NCI-H460 (cell line): Measurements from ENCODE around the gene PDXP. TPM values are rescaled to one million over a fixed set of nuclear protein-coding genes. Genes with fewer than 3 reads are reported as not detected.
"Not testable (repeated sequence)": the region's sequence is repeated elsewhere in the genome, so short reads cannot be mapped to it uniquely, and the experiment has no call there.

Experiments used
- DNase-seq: peaks from one replicate; pipeline ENCODE4 v3.0.0-alpha.2; 2016; ENCODE audit warnings: low read depth; ENCODE audit errors: extremely low read depth
- polyA plus RNA-seq: library from polyadenylated mRNA; depleted of rRNA; stranded (reverse); fragments of >200 nt; gene quantifications from 2 replicates; pipeline ENCODE4 v1.2.3, GENCODE V29; 2014; cell fraction: nucleus; rRNA removed
- total RNA-seq: library from RNA; depleted of rRNA; stranded (reverse); fragments of >200 nt; shearing (Covaris generic); gene quantifications from 2 replicates; pipeline ENCODE4 v1.2.3, GENCODE V29; 2014; rRNA removed

The PDXP gene, protein sequence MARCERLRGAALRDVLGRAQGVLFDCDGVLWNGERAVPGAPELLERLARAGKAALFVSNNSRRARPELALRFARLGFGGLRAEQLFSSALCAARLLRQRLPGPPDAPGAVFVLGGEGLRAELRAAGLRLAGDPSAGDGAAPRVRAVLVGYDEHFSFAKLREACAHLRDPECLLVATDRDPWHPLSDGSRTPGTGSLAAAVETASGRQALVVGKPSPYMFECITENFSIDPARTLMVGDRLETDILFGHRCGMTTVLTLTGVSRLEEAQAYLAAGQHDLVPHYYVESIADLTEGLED
- 27.1 and 37.5 TPM in 2 replicates for total RNA-seq
- 32.5 and 34.0 TPM in 2 replicates for polyA plus RNA-seq

DNA sequence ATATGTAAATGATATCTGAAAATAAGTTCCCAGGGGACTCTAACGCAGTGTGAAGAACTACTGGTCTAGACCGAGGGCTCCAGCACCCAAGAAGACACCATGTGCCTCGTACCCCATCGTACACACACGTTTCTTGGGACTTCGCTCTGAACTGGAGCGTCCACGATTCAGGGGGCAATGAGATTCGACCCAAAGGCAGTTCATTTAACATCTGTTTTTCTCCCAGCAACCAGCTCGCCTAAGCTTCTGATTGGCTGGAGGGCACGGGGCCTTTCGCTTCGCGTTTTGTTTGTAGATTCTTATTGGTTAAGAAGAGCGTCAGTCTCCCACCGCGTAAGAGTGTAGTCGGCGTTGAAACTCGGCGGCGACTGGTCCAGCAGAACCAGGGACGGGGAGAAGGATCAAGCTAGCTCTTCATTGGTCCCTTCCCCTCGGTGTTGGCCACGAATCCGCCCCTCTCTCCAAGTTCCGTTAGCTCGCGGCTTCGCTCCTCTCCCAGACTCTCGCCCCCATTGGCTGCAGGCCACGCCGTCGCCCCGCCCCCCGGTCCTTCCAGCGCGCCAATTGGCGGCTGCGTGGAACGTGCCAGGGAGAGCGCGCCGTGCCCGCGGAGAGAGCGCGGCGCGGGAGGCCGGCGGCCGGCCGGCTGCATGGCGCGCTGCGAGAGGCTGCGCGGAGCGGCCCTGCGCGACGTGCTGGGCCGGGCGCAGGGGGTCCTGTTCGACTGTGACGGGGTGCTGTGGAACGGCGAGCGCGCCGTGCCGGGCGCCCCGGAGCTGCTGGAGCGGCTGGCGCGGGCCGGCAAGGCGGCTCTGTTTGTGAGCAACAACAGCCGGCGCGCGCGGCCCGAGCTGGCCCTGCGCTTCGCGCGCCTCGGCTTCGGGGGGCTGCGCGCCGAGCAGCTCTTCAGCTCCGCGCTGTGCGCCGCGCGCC is at the start of gene PDXP:
TSS of gene PDXP (plus strand) at position 591 of the 933 bp plus-strand sequence. CDS start at position 651, 60 bp downstream.
- DNase-seq: peak; percentile 98

DNA sequence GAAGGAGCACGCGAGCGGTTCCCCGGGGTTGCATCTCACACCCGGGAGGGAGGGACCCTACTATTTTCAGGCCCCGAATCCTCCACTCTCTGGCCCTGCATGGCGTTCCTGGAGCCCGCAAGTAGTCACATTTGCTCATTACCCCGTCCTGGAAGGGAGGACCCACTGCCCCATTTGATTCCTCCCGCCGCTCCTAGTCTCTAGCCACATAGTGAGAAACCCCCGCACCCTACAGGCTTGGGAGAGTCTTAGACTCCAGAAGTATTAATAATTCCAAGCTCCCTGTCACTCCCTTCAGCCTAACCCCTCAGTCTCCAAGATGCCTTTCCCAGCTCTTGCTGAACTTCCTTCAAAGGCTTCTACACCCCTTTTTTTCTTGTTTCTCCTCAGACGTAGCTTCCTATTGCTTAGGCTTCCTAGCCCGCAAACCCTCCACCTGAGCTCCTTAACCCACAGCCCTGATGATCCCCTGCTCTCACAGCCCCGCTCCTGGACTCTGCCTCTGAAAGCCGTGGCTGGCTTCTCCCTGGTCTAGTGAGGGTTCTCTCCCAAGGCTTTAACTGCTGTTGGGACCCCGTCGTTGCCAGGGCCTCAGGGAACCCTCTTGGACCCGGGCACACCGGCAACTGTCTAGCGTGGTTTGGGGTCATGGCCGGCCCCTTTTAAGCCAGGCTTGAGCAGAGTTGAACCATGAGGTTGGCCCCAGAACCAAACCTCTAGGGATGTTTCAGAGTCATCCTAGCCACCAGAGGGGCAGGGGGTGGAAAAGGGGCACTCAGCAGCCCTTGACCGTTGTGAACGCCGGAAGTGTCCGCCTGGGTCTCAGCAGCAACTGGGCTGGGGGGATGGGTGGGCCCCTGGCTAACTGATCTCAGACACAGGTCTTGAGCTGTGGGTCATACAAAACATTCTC is 49.0 kb upstream of the PDXP start:
- DNase-seq: no peak

DNA sequence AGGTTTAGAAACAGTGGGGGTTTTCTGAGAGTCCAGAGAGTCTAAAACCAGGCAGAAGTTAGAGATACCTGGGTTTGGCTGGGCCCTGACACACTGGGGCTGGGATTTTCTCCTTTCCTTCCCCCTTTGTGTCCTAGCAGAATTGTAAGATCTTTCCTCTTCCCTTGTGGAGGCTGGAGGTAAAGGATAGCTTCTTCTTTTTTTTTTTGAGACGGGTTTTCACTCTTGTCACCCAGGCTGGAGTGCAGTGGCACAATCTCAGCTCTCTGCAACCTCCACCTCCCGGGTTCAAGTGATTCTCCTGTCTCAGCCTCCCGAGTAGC is 48.4 kb upstream of the PDXP start:
- not testable (repeated sequence) for DNase-seq

DNA sequence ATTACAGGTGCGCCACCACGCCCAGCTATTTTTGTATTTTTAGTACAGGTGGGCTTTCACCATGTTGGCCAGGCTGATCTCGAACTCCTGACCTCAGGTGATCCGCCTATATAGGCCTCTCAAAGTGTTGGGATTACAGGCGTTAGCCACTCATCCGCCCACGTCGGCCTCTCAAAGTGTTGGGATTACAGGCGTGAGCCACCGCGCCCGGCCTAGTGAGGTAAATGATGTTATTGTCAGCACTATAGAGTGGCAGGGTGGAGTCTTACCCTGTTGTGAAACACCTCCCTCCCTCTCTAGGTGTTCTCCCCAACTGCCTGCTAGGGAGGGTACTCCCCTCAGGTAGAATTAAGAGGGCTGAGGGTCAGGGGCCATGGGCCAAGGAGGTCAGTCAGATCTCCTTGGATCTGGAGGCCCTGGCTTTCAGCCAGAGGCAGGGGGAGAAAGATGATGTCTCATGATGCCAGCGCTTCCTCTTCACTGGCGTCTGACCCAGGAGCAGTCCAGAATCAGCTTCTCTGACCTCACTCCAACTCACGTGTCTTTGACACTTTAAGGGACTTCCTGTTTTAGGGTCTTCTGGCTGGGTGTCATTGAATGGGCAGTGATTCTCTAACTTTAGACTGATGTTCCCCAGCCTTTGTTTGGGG is 47.9 kb upstream of the PDXP start:
- no peak for DNase-seq

DNA sequence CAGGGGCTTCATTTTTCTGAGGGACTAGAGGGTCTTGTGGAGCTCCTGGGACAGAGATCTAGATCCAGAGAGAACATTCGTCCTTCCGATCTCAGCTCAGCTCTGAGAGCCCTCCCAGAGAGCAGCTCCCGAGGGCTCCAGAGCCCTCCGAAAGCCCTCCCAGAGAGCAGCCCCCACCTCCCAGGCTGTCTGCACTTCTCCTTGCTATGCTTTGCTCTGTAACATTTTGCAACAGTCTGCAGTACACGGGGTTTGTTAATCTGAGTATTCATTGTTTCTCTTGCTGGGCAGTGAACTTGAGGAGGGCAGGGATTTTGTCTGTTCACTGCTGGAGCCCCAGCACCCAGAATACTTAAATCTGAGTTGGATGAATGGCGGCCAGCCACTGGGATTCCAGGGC is 47.3 kb upstream of the PDXP start:
- DNase-seq: no peak

DNA sequence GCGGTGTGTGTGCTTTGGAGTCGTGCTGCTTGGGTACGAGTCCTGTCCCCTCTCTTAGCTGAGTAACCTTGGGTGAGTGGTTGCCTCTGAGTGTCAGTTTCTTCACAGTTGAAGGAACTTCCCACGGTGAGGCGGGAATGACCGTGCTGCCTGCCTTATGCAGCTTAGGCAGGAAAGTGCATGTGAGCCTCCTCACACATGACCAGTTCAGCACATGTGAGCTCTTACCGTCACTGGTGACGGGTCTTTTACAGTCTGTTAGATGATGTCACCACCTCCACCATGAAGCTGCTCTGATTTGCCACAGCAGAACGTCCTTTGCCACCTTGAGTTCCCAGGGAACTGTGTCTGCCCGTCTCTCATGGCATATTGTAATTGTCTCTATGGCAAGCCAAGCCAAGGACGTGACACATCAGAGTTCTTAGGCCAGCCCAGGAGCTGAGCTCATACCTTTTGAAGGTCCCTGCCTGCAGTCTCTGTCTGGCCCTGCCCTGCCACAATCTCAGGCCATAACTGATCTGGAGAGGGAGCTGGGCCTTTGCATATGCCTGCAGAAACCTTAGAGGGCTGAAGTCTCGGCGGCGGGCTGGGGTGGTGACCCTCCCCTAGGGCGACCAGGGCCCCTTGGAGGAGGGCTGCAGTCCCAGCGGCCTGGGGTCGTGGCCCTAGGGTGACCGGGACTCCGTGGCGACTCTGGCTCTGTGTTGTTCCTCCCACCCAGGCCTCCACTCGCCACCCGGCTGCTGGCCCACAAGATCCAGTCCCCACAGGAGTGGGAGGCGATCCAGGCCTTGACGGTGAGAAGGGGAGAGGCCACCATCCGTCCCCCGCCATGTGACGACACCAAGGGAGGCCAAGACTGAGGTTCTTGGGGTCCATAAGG is 42.1 kb upstream of the PDXP start:
- no peak for DNase-seq

DNA sequence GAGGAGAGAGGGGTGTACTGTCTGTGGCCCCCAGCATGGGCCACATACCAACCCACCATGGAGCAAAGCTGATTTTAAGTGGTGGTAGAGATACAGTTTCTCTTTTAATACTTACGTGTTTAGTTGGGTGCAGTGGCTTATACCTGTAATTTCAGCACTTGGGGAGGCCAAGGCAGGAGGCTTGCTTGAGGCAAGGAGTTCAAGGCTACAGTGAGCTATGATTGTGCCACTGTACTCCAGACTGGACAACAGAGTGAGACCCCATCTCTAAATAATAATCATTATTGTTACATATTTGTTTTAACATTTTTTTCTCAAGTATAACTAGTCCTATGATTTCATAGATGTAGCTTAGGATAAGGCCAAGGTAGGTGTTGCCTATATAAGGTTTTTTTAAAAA is 41.1 kb upstream of the PDXP start:
- no peak for DNase-seq

DNA sequence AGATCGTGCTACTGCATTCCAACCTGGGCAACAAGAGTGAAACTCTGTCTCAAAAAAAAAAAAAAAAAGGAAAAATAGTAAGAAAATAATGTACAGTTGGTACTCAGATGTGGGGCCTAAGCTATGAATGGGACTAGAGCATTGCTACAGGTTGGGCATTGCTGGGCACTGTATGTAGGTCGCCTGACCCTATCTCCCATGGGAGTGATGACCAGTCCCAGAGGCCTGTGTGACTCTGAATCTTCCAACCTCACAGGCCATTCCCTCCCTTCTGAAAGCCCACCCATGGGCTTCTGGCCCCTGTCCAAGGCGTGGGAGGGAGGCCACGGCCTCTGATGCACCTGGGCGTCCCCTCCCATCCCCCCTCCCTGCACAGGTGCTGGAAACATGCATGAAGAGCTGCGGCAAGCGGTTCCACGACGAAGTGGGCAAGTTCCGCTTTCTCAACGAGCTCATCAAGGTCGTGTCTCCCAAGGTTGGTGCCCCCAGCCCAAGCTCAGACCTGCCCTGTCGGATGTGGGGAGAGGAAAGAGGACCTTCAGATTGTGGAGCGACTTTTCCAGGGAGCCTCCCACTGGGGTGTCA is 40.4 kb upstream of the PDXP start:
- DNase-seq: no peak

DNA sequence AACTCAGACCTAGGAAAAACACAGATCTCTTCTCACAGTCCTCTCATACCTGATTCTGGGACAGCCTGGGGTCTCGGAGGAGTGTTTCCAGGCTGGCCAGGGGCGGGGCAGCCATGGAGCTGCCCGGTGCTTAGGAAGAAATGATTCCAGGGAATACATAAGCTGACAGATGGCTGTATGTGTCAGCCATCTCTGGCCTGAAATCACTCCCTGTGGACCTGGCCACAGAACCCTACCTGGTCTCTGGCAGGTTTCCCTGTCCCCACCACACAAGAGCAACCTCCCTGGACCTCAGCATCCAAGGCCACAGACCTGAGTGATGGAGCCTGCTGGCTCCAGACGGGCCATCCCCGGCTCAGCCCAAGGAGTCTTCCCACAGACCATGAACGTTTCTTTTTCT is 39.8 kb upstream of the PDXP start:
- no peak for DNase-seq

DNA sequence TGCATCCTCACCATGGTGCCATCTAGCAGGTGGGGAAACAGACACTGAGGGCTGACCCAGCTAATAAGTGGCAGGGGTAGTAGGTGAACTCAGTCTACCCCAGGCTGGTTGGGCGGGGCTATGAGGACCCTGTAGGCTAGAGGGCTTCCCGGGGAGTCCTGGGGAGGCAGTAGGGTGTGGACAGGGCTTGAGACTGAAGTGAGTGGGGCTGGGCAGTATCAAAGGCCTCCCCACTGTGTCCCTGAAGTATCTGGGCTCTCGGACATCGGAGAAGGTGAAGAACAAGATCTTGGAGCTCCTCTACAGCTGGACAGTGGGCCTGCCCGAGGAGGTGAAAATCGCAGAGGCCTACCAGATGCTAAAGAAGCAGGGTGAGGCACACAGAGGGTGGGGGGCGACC is 38.5 kb upstream of the PDXP start:
- DNase-seq: no peak

DNA sequence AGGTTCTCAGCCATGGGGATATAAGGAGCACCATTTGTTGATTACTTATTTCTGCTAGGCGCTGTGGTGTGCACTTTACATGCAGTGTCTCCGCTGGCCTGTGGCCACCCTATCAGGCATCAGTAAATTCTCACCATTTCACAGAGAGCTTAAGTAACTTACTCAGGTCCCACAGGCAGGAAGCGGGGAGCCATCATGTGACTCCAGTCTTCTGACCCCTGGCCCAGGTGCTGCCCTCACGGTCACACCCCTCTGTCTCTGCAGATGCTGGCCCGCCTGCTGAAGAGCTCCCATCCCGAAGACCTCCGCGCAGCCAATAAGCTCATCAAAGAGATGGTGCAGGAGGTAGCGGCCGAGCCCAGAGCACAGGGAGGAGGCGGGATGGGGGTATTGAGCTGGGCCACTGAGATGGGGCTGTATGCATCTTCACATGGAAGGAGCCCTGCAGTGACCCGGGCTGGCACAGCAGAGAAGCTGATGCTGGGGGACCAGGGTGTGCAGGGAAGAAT is 37.1 kb upstream of the PDXP start:
- no peak for DNase-seq

DNA sequence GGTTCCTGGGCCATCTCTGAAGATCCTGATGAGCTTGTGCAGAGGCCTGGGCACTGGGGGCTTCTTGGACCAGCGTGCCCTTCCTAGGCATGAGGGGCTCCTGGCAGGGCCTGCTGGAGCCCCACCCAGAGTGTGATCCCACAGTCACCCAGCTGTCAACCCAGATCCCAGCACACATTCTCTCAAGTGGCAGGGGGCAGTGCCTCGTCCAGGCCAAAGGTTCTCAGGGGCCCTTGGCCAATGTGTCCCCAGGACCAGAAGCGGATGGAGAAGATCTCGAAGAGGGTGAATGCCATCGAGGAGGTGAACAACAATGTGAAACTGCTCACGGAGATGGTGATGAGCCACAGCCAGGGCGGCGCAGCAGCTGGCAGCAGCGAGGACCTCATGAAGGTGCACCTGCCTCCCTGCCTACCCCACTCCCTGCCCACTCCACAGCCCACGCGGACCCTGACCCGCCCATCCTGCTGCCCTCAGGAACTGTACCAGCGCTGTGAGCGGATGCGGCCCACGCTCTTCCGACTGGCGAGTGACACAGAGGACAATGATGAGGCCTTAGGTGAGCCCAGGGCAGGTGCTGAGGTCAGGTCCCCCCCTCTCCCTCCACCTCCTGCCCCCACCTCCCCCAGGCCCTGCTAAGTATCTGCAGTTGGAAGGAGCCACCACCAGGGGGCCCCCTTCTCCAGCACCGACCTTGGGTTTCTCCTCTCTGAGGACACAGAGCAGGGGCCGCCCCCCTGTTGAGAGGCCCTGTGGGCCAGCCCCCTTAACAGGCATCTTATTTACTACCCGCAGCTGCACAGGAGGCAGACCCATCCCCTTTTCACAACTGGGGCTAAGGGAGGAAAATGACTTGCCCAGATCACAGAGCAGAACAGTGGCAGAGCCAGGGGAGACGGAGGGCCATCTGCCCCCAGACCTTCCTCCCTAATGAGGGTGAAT is 35.2 kb upstream of the PDXP start:
- peak; percentile 37 for DNase-seq

DNA sequence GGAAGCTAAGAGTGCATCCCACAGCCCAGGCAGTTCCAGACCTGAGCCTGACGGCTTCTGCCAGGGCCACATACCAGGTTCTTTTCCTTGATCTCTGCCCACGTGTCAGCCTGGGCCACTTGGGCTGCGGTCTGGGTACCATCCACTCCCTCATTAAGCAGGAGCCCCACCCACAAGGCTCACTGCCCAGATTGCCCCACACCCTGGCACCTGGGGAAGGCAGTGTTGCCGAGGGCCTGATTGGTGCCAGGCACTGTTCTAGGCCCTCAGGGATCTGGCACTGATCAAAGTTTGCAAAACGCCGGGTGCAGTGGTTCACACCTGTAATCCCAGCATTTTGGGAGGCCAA is 34.5 kb upstream of the PDXP start:
- DNase-seq: no peak

DNA sequence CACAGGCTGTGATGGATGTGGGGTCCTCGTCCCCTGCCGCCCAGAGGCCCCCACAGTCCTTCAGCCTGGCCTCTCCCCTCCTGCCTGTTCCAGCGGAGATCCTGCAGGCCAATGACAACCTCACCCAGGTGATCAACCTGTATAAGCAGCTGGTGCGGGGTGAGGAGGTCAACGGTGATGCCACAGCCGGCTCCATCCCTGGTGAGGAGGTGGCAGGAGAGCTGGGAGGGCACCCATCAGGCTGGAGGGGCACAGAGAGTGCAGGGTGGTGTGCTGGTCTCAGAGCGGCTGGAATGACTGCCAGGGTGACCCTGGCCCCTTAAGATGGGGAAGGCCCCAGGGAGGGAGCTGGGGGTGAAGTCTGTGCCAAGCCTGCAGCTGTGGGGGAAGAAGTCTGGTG is 33.6 kb upstream of the PDXP start:
- no peak for DNase-seq

DNA sequence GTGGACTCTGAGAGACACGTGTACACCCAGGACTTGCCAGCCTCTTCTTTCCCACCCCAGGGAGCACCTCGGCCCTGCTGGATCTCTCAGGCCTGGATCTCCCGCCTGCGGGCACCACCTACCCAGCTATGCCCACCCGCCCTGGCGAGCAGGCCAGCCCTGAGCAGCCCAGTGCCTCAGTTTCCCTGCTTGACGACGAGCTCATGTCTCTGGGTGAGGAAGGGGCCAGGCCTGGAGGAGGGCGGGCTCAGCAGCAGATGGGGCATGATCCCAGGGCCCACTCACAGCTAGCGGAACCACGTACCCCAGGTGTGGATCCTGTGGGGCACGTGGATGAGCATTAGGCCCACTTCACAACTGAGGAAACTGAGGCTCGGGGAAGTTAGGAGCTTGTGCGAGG is 32.8 kb upstream of the PDXP start:
- DNase-seq: no peak

DNA sequence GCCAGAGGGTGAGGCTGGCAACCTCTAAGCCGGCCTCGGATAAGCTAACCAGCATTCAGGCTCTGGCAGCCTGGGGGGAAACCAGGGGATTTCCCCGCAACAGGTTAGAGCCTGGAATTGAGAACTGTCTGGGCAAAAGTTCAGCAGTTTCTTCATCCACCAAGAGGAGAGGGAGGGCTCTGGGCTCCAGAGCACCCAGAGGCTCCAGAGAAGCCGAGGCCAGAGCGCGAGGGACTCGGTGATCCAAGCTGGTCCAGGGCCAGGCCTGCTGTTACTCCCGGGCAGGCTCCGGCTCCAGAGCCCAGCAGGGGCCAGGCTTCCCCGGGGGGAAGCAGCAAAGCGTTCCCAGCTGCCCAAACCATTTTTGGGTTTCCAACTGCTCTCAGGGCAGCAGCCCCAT is 32.4 kb upstream of the PDXP start:
- DNase-seq: no peak

DNA sequence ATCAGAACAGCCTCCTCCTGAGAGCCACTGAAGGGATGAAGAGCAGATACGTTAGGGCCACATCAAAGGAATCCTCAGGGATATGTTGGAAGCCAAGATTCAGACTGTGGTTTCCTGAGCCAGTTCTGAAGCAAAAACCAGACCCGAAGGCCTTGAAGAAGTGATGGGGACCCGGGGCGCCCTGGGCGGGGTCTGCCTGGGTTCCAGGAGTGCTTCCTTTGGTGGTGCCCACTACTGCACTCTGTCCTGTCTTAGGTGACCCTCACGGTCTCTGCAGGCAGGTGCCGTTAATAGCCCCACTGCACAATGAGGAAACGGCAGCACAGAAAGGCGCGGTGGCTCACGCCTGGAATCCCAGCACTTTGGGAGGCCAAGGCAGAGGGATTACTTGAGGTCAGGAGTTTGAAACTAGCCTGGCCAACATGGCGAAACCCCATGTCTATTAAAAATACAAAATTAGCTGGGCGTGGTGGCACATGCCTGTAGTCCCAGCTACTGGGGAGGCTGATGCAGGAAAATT is 31.9 kb upstream of the PDXP start:
- no peak for DNase-seq

DNA sequence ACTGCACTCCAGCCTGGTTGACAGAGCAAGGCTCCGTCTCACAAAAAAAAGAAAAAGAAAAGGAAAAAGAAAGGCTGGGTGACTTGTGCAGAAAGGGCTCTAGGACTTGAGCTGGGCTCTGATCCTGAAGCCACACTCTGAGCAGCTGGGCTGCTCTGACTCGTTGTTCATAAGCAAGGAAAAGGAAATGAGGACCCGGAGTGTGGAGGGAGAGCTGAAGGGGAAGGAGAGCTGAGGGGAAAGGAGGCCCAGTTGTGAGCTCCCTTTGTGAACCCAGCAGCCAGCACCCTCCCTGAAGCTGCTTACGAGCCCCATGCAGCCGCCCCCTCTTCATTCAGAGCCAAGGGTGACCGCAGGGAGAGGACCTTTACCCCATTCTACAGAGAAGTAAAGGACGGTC is 31.4 kb upstream of the PDXP start:
- no peak for DNase-seq
